GM12878 (cell line): ENCODE results near the gene CAB39L.

Experiments
- JUND ChIP-seq: IDR thresholded peaks from 2 replicates; pipeline ENCODE4 v1.6.1; 2012; ENCODE audit warnings: low read depth, mild to moderate bottlenecking, low read length, improper control_type of control experiment, moderate library complexity
- SP1 ChIP-seq: IDR thresholded peaks from one replicate; pipeline ENCODE4 v1.6.1; 2011; ENCODE audit warnings: low read depth, low read length
- SREBF1 ChIP-seq: IDR thresholded peaks from 2 replicates; pipeline ENCODE4 v1.6.1; 2012; ENCODE audit warnings: mild to moderate bottlenecking, low read length
- TF ChIP-seq, protein P1 (sequence below): fragments of 450-650 bp; formaldehyde crosslinking; IDR thresholded peaks from 2 replicates; pipeline ENCODE4 v1.4.0; 2020; ENCODE audit warnings: mild to moderate bottlenecking, moderate library complexity
- TF ChIP-seq, protein P2 (sequence below), 3 experiments: IDR thresholded peaks in 2 of 3; conservative IDR thresholded peaks in 1 of 3; 2 replicates each; pipeline ENCODE4 v1.5.1; 2011; ENCODE audit warnings: low read depth in 3 of 3, low read length in 3 of 3, mild to moderate bottlenecking in 3 of 3, control low read depth in 2 of 3, moderate library complexity in 2 of 3, inconsistent platforms in 1 of 3, mixed read lengths in 1 of 3; ENCODE audit not compliant: control insufficient read depth in 2 of 3, insufficient read depth in 1 of 3; ENCODE audit errors: extremely low read depth in 1 of 3

DNA sequence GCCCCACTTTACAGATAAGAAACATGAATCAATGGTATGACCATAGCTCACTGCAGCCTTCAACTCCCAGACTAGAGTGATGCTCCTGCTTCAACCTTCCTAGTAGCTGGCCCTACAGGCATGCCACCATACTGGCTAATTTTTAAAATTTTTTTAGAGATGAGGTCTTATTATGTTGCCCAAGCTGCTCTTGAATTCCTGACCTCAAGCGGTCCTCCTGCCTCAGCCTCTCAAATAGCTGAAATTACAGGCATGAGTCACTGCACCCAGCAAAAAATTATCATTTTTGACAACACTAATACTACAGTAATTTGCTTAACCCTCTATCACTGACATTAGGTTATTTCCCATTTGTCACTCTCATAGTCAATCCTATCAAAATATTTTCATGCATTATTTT, 14.7 kb downstream of the CAB39L start:
- no peak for TF ChIP-seq SREBF1
- TF ChIP-seq, protein P1, sequence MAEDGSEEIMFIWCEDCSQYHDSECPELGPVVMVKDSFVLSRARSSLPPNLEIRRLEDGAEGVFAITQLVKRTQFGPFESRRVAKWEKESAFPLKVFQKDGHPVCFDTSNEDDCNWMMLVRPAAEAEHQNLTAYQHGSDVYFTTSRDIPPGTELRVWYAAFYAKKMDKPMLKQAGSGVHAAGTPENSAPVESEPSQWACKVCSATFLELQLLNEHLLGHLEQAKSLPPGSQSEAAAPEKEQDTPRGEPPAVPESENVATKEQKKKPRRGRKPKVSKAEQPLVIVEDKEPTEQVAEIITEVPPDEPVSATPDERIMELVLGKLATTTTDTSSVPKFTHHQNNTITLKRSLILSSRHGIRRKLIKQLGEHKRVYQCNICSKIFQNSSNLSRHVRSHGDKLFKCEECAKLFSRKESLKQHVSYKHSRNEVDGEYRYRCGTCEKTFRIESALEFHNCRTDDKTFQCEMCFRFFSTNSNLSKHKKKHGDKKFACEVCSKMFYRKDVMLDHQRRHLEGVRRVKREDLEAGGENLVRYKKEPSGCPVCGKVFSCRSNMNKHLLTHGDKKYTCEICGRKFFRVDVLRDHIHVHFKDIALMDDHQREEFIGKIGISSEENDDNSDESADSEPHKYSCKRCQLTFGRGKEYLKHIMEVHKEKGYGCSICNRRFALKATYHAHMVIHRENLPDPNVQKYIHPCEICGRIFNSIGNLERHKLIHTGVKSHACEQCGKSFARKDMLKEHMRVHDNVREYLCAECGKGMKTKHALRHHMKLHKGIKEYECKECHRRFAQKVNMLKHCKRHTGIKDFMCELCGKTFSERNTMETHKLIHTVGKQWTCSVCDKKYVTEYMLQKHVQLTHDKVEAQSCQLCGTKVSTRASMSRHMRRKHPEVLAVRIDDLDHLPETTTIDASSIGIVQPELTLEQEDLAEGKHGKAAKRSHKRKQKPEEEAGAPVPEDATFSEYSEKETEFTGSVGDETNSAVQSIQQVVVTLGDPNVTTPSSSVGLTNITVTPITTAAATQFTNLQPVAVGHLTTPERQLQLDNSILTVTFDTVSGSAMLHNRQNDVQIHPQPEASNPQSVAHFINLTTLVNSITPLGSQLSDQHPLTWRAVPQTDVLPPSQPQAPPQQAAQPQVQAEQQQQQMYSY (CRISPR knock-in tag), result no peak
- TF ChIP-seq, protein P2, sequence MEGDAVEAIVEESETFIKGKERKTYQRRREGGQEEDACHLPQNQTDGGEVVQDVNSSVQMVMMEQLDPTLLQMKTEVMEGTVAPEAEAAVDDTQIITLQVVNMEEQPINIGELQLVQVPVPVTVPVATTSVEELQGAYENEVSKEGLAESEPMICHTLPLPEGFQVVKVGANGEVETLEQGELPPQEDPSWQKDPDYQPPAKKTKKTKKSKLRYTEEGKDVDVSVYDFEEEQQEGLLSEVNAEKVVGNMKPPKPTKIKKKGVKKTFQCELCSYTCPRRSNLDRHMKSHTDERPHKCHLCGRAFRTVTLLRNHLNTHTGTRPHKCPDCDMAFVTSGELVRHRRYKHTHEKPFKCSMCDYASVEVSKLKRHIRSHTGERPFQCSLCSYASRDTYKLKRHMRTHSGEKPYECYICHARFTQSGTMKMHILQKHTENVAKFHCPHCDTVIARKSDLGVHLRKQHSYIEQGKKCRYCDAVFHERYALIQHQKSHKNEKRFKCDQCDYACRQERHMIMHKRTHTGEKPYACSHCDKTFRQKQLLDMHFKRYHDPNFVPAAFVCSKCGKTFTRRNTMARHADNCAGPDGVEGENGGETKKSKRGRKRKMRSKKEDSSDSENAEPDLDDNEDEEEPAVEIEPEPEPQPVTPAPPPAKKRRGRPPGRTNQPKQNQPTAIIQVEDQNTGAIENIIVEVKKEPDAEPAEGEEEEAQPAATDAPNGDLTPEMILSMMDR (IDR thresholded peaks at IDR 0.05 in 2 of 3, conservative IDR thresholded peaks at IDR 0.05 in 1 of 3; ENCODE audit: control insufficient read depth in 2 of 3, extremely low read depth in 1 of 3, insufficient read depth in 1 of 3, low read depth in 3 of 3, low read length in 3 of 3), result no peak
- TF ChIP-seq SP1, result no peak
- TF ChIP-seq JUND, result no peak
